ENCODE data around the gene MYBBP1A.
"Not testable (repeated sequence)": the region's sequence is repeated elsewhere in the genome, so short reads cannot be mapped to it uniquely, and the experiment has no call there.

Gene MYBBP1A

GRCh38 chr17:4554997-4555799 lies at the start of gene MYBBP1A:
Gene MYBBP1A, minus strand, starts transcription at chr17:4555384. Its CDS starts 60 bp downstream, at chr17:4555324.
- DNase-seq (ENCODE audit: low spot score) = peak; percentile 100

- DNase-seq (ENCODE audit: low spot score) = not testable (repeated sequence)
These were observed 49.6 kb upstream of the MYBBP1A start for GRCh38 chr17:4604736-4605135.

- peak; percentile 41 for DNase-seq (ENCODE audit: low spot score)
These were observed 49.0 kb upstream of the MYBBP1A start for GRCh38 chr17:4604111-4604644.

GRCh38 chr17:4602041-4602440 lies 46.9 kb upstream of the MYBBP1A start:
- DNase-seq (ENCODE audit: low spot score) = no peak

- DNase-seq (ENCODE audit: low spot score) = no peak
These were observed 46.1 kb upstream of the MYBBP1A start for GRCh38 chr17:4601326-4601725.

- no peak for DNase-seq (ENCODE audit: low spot score)
These were observed 45.4 kb upstream of the MYBBP1A start for GRCh38 chr17:4600563-4600962.

- no peak for DNase-seq (ENCODE audit: low spot score)
These were observed 44.5 kb upstream of the MYBBP1A start for GRCh38 chr17:4599505-4600281.

GRCh38 chr17:4598776-4599504 lies 43.8 kb upstream of the MYBBP1A start:
- no peak for DNase-seq (ENCODE audit: low spot score)

- DNase-seq (ENCODE audit: low spot score) = no peak
These were observed 42.8 kb upstream of the MYBBP1A start for GRCh38 chr17:4597975-4598374.

- DNase-seq (ENCODE audit: low spot score) = no peak
These were observed 41.6 kb upstream of the MYBBP1A start for GRCh38 chr17:4596636-4597380.

GRCh38 chr17:4595685-4596342 lies 40.6 kb upstream of the MYBBP1A start:
- not testable (repeated sequence) for DNase-seq (ENCODE audit: low spot score)

GRCh38 chr17:4594931-4595684 lies 39.9 kb upstream of the MYBBP1A start:
- DNase-seq (ENCODE audit: low spot score) = no peak

GRCh38 chr17:4594406-4594805 lies 39.2 kb upstream of the MYBBP1A start:
- no peak for DNase-seq (ENCODE audit: low spot score)

- no peak for DNase-seq (ENCODE audit: low spot score)
These were observed 37.8 kb upstream of the MYBBP1A start for GRCh38 chr17:4593021-4593421.

GRCh38 chr17:4592240-4593005 lies 37.2 kb upstream of the MYBBP1A start:
- no peak for DNase-seq (ENCODE audit: low spot score)

GRCh38 chr17:4591529-4591928 lies 36.3 kb upstream of the MYBBP1A start:
- peak; percentile 38 for DNase-seq (ENCODE audit: low spot score)

- DNase-seq (ENCODE audit: low spot score) = no peak
These were observed 35.8 kb upstream of the MYBBP1A start for GRCh38 chr17:4590981-4591453.

- DNase-seq (ENCODE audit: low spot score) = not testable (repeated sequence)
These were observed 34.9 kb upstream of the MYBBP1A start for GRCh38 chr17:4590042-4590441.

GRCh38 chr17:4588898-4589625 lies 33.9 kb upstream of the MYBBP1A start:
- no peak for DNase-seq (ENCODE audit: low spot score)
